Loucy (cell line): ENCODE measurements around the gene ZBTB37.
"Not testable (repeated sequence)": the region's sequence is repeated elsewhere in the genome, so short reads cannot be mapped to it uniquely, and the experiment has no call there.

Experiments used
- H2AFZ ChIP-seq: fragments of 200-600 bp; sonication (generic); 2 replicates; pipeline ENCODE4 v1.6.0; 2016; ENCODE audit warnings: antibody characterized with exemption, mild to moderate bottlenecking, low read length, moderate library complexity
- H3F3A ChIP-seq: fragments of 200-600 bp; 2 replicates; pipeline ENCODE4 v1.6.0; 2016; ENCODE audit warnings: antibody characterized with exemption, low read depth, mild to moderate bottlenecking
- H3K27me3 ChIP-seq: fragments of 200-600 bp; sonication (generic); 2 replicates; pipeline ENCODE4 v1.6.1; 2014; ENCODE audit warnings: low read length, mild to moderate bottlenecking; ENCODE audit not compliant: insufficient read depth, poor library complexity, severe bottlenecking
- H3K36me3 ChIP-seq: fragments of 200-600 bp; sonication (generic); 2 replicates; pipeline ENCODE4 v1.6.1; 2016; ENCODE audit warnings: low read length; ENCODE audit not compliant: insufficient read depth
- H3K4me1 ChIP-seq: fragments of 200-600 bp; sonication (generic); 2 replicates; pipeline ENCODE4 v1.5.1; 2014; ENCODE audit warnings: low read length, mild to moderate bottlenecking; ENCODE audit not compliant: insufficient read depth, poor library complexity, severe bottlenecking
- H3K4me2 ChIP-seq: fragments of 200-600 bp; sonication (generic); 2 replicates; pipeline ENCODE4 v1.6.0; 2014; ENCODE audit warnings: antibody characterized with exemption, low read length, low read depth, mild to moderate bottlenecking; ENCODE audit not compliant: poor library complexity, severe bottlenecking
- H3K4me3 ChIP-seq: fragments of 200-600 bp; sonication (generic); 2 replicates; pipeline ENCODE4 v1.5.1; 2014; ENCODE audit warnings: low read length, mild to moderate bottlenecking, mixed read lengths; ENCODE audit not compliant: poor library complexity, severe bottlenecking
- H3K79me2 ChIP-seq: fragments of 200-600 bp; sonication (generic); 2 replicates; pipeline ENCODE4 v1.6.1; 2014; ENCODE audit warnings: low read length; ENCODE audit not compliant: insufficient read depth
- H3K9ac ChIP-seq: fragments of 200-600 bp; sonication (generic); 2 replicates; pipeline ENCODE4 v1.6.0; 2014; ENCODE audit warnings: mild to moderate bottlenecking, low read depth, low read length, moderate library complexity; ENCODE audit not compliant: poor library complexity, severe bottlenecking
- H3K9me2 ChIP-seq: fragments of 200-600 bp; sonication (generic); replicated peaks from 2 replicates; pipeline ENCODE4 v1.6.1; 2016; ENCODE audit warnings: low read depth, low read length, mixed read lengths
- H3K9me3 ChIP-seq: fragments of 200-600 bp; sonication (generic); 2 replicates; pipeline ENCODE4 v1.6.1; 2014; ENCODE audit warnings: mild to moderate bottlenecking, antibody characterized with exemption, low read length, low read depth; ENCODE audit not compliant: insufficient read depth
- H4K20me1 ChIP-seq: fragments of 200-600 bp; sonication (generic); 2 replicates; pipeline ENCODE4 v1.6.0; 2014; ENCODE audit warnings: antibody characterized with exemption, low read length, mild to moderate bottlenecking; ENCODE audit not compliant: insufficient read depth, poor library complexity, severe bottlenecking
- CTCF ChIP-seq: fragments of 200-600 bp; sonication (generic); conservative IDR thresholded peaks from 2 replicates; pipeline ENCODE4 v1.5.1; 2014; ENCODE audit warnings: mild to moderate bottlenecking, antibody characterized with exemption, low read length
- EZH2phosphoT487 ChIP-seq: fragments of 200-600 bp; IDR thresholded peaks from 2 replicates; pipeline ENCODE4 v1.6.1; 2018; ENCODE audit warnings: antibody characterized with exemption, mild to moderate bottlenecking, moderate library complexity, borderline replicate concordance

Gene ZBTB37

DNA sequence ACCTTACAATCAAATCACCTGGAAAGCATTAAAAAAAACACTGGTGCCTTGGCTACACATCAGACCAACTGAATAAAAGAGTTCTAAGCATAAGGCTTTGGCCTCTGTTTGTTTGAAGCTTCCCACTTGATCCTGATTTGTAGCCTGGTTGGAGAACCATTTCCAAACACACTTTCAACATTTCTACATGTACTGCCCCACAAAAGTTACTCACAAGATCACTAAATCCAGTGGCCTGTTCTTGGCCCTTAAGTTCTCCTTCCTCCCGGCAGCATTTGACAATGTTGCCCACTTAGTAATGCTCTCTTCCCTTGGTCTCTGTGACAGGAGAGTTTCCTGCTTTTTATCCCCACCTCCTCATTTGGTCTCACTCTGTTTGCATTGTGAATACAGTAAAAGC lies 12.2 kb upstream of the ZBTB37 start:
- H3K9ac ChIP-seq = no peak overlapping the region
- TF ChIP-seq EZH2phosphoT487 (no peak), CTCF (no peak)
- no peak overlapping the region for H2AFZ ChIP-seq
- H3K4me2 ChIP-seq = no peak overlapping the region
- no peaks in the 10 kb centered on the region for H3K9me3 ChIP-seq
- no peaks in the 10 kb centered on the region for H3K9me2 ChIP-seq
- H3K4me1 ChIP-seq = no peaks in the 10 kb centered on the region
- no peaks in the 10 kb centered on the region for H4K20me1 ChIP-seq
- H3K4me3 ChIP-seq = no peak overlapping the region
- H3K36me3 ChIP-seq = peaks cover 40% of the 10 kb centered on the region; the same call in 1 of the 2 replicates
- no peaks in the 10 kb centered on the region for H3K79me2 ChIP-seq
- H3F3A ChIP-seq = peaks cover 8% of the 10 kb centered on the region; the same call in 1 of the 2 replicates
- H3K27me3 ChIP-seq = no peaks in the 10 kb centered on the region

- no peak overlapping the region for H2AFZ ChIP-seq
- no peak overlapping the region for H3K4me2 ChIP-seq
- H3K9me3 ChIP-seq = no peaks in the 10 kb centered on the region
- H3K4me1 ChIP-seq = no peaks in the 10 kb centered on the region
- no peaks in the 10 kb centered on the region for H3K9me2 ChIP-seq
- H3K9ac ChIP-seq = no peak overlapping the region
- no peak overlapping the region for H3K4me3 ChIP-seq
- H4K20me1 ChIP-seq = no peaks in the 10 kb centered on the region
- H3F3A ChIP-seq = peaks cover 8% of the 10 kb centered on the region; the same call in 1 of the 2 replicates
- TF ChIP-seq EZH2phosphoT487 (no peak), CTCF (no peak)
- no peaks in the 10 kb centered on the region for H3K79me2 ChIP-seq
- H3K36me3 ChIP-seq = peaks cover 34% of the 10 kb centered on the region; the same call in 1 of the 2 replicates
- H3K27me3 ChIP-seq = no peaks in the 10 kb centered on the region
Measured at GRCh38 chr1:173856903-173857302, 11.3 kb upstream of the ZBTB37 start.

- Histone ChIP-seq H2AFZ (no peak overlapping the region), H3K9me3 (no peaks in the 10 kb centered on the region), H3K4me2 (no peak overlapping the region), H3K9me2 (no peaks in the 10 kb centered on the region), H4K20me1 (no peaks in the 10 kb centered on the region), H3K79me2 (no peaks in the 10 kb centered on the region), H3F3A (peaks cover 8% of the 10 kb centered on the region; the same call in 1 of the 2 replicates), H3K36me3 (peaks cover 31% of the 10 kb centered on the region; the same call in 1 of the 2 replicates), H3K4me1 (no peaks in the 10 kb centered on the region), H3K9ac (no peak overlapping the region), H3K4me3 (no peak overlapping the region), H3K27me3 (no peaks in the 10 kb centered on the region)
- TF ChIP-seq CTCF = no peak
- no peak for TF ChIP-seq EZH2phosphoT487
Measured at GRCh38 chr1:173857363-173857917, 10.7 kb upstream of the ZBTB37 start.

DNA sequence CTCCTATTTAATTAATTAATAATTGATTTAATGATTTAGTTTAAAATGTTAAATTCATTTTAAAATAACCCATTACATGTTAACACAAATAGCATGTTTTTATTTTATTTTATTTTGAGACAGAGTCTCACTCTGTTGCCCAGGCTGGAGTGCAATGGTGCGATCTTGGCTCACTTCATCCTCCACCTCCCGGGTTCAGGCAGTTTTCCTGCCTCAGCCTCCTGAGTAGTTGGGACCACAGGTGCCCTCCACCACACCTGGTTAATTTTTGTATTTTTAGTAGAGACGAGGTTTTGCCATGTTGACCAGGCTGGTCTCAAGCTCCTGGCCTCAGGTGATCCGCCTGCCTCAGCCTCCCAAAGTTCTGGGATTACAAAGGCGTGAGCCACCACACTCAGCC lies 8.6 kb upstream of the ZBTB37 start:
- peaks cover 35% of the 10 kb centered on the region for H3K36me3 ChIP-seq
- not testable (repeated sequence) for H3K4me3 ChIP-seq
- peaks cover 19% of the 10 kb centered on the region for H4K20me1 ChIP-seq

More for the DNA sequence above, 8.6 kb upstream of the ZBTB37 start:
- not testable (repeated sequence) for H3K27me3 ChIP-seq, H3K4me2 ChIP-seq, H2AFZ ChIP-seq, H3K4me1 ChIP-seq, H3K9me3 ChIP-seq, H3K9me2 ChIP-seq, H3K9ac ChIP-seq
- Histone ChIP-seq H3F3A (peaks cover 21% of the 10 kb centered on the region; the same call in 1 of the 2 replicates), H3K79me2 (peaks cover 19% of the 10 kb centered on the region)
